NB4 (cell line): ENCODE data around the gene PDK1.

Experiments
- DNase-seq: peaks from one replicate; pipeline ENCODE4 v3.0.0; 2010; ENCODE audit warnings: low read depth
- H3K4me3 ChIP-seq: one replicate; pipeline ENCODE4 v1.5.1; 2011; ENCODE audit warnings: mild to moderate bottlenecking, low read depth, low read length, moderate library complexity
- MAX ChIP-seq: IDR thresholded peaks from 2 replicates; pipeline ENCODE4 v1.6.1; 2011; ENCODE audit warnings: low read depth, low read length
- MYC ChIP-seq: IDR thresholded peaks from 2 replicates; pipeline ENCODE4 v1.6.1; 2011; ENCODE audit warnings: low read depth, low read length
- POLR2A ChIP-seq: IDR thresholded peaks from 2 replicates; pipeline ENCODE4 v1.6.1; 2011; ENCODE audit warnings: mild to moderate bottlenecking; ENCODE audit not compliant: insufficient read length; ENCODE audit errors: extremely low read depth
- TF ChIP-seq, protein P1 (sequence below): IDR thresholded peaks from one replicate; pipeline ENCODE4 v1.5.1; 2012; ENCODE audit warnings: low read depth, low read length

Gene PDK1

GRCh38 chr2:172562298-172562697, 6.4 kb downstream of the PDK1 start:
- H3K4me3 ChIP-seq: no peak overlapping the region
- no peak for DNase-seq
- TF ChIP-seq MYC: no peak
- TF ChIP-seq MAX: no peak
- TF ChIP-seq, protein P1, sequence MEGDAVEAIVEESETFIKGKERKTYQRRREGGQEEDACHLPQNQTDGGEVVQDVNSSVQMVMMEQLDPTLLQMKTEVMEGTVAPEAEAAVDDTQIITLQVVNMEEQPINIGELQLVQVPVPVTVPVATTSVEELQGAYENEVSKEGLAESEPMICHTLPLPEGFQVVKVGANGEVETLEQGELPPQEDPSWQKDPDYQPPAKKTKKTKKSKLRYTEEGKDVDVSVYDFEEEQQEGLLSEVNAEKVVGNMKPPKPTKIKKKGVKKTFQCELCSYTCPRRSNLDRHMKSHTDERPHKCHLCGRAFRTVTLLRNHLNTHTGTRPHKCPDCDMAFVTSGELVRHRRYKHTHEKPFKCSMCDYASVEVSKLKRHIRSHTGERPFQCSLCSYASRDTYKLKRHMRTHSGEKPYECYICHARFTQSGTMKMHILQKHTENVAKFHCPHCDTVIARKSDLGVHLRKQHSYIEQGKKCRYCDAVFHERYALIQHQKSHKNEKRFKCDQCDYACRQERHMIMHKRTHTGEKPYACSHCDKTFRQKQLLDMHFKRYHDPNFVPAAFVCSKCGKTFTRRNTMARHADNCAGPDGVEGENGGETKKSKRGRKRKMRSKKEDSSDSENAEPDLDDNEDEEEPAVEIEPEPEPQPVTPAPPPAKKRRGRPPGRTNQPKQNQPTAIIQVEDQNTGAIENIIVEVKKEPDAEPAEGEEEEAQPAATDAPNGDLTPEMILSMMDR: no peak

- H3K4me3 ChIP-seq: no peak overlapping the region
- no peak for DNase-seq
- no peak for TF ChIP-seq MAX
- no peak for TF ChIP-seq POLR2A
- TF ChIP-seq, protein P1: no peak
- no peak for TF ChIP-seq MYC
These were observed 8.5 kb downstream of the PDK1 start for GRCh38 chr2:172564376-172564775.

- TF ChIP-seq MYC (no peak), POLR2A (no peak)
- TF ChIP-seq, protein P1: no peak
- no peak for DNase-seq
- no peak overlapping the region for H3K4me3 ChIP-seq
These were observed 15.4 kb downstream of the PDK1 start for GRCh38 chr2:172571245-172571644.

- TF ChIP-seq MAX (no peak), MYC (no peak), POLR2A (no peak)
- TF ChIP-seq, protein P1: no peak
- DNase-seq: no peak
- H3K4me3 ChIP-seq: no peak overlapping the region
These were observed 17.1 kb downstream of the PDK1 start for GRCh38 chr2:172572981-172573380.

DNA sequence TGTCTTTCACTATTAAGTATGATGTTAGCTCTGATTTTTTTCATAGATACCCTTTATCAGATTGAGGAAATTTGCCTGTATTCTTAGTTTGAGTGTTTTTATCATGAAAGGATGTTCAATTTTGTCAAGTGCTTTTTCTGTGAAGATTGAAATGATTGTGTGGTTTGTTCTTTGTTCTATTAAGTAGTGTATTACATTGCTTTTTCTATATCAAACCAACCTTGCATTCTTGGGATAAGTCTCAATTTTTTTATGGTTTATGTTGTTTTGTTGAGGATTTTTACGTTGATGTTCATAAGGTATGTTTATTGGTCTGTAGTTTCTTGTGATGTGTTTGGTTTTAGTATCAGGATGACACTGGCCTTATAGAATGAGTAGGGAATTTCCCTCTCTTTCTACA, 19.1 kb downstream of the PDK1 start:
- TF ChIP-seq MAX (no peak), POLR2A (no peak), MYC (no peak)
- TF ChIP-seq, protein P1: no peak
- no peak for DNase-seq
- no peak overlapping the region for H3K4me3 ChIP-seq

GRCh38 chr2:172578054-172578453, 22.2 kb downstream of the PDK1 start:
- no peak overlapping the region for H3K4me3 ChIP-seq
- DNase-seq: peak; percentile 10
- no peak for TF ChIP-seq MYC
- TF ChIP-seq, protein P1: no peak
- TF ChIP-seq MAX: no peak
- no peak for TF ChIP-seq POLR2A
